ENCODE results near the gene ACTRT2. TPM values are rescaled to one million over a fixed set of nuclear protein-coding genes. Genes with fewer than 3 reads are reported as not detected.

ACTRT2 gene
- total RNA-seq, 1 experiment from 2014 or later = not detected

- H3K79me1 ChIP-seq (ENCODE audit: insufficient read depth, low read depth, low read length, poor library complexity, severe bottlenecking) = no peaks in the 10 kb centered on the region
- H3K27ac Mint-ChIP-seq = no peak overlapping the region
- H3K79me2 ChIP-seq (ENCODE audit: insufficient read depth, low read length) = no peaks in the 10 kb centered on the region
These were observed 35.3 kb upstream of the ACTRT2 start for GRCh38 chr1:2985694-2986548.

More at GRCh38 chr1:2985694-2986548, 35.3 kb upstream of the ACTRT2 start:
- Histone ChIP-seq H3K23me2 (ENCODE audit: insufficient read length, low read depth, low read length, poor library complexity, severe bottlenecking) (no peaks in the 10 kb centered on the region), H3K23ac (ENCODE audit: insufficient read length, low read depth, low read length) (no peak overlapping the region), H3K27me3 (ENCODE audit: insufficient read depth, low read length) (no peaks in the 10 kb centered on the region), H3K56ac (ENCODE audit: insufficient read length, low read depth, low read length) (no peak overlapping the region), H2BK12ac (ENCODE audit: insufficient read length, low read depth, low read length) (no peak overlapping the region), H3K4ac (ENCODE audit: low read depth, low read length) (no peak overlapping the region), H3K9ac (ENCODE audit: extremely low read depth, insufficient read length, low read length) (no peak overlapping the region), H4K20me1 (ENCODE audit: control insufficient read depth, insufficient read depth, insufficient read length) (no peaks in the 10 kb centered on the region), H4K91ac (ENCODE audit: insufficient read length, low read depth, low read length) (no peak overlapping the region), H3K14ac (ENCODE audit: insufficient read depth, low read length) (no peak overlapping the region), H2BK20ac (ENCODE audit: low read depth, low read length, poor library complexity, severe bottlenecking) (no peak overlapping the region), H3K27ac (ENCODE audit: insufficient read length, low read depth, low read length) (no peak overlapping the region), H2AK5ac (ENCODE audit: insufficient read length, low read length) (no peak overlapping the region), H3K4me1 (ENCODE audit: insufficient read depth, low read length) (no peaks in the 10 kb centered on the region), H4K5ac (ENCODE audit: insufficient read length, low read depth, low read length) (no peak overlapping the region), H2AFZ (ENCODE audit: low read length) (no peak overlapping the region), H3K18ac (ENCODE audit: insufficient read length, low read depth, low read length) (no peak overlapping the region), H4K8ac (replicated peaks; ENCODE audit: insufficient read length, low read depth, low read length) (no peak overlapping the region), H3T11ph (ENCODE audit: low read length) (no peak overlapping the region), H2BK15ac (ENCODE audit: low read depth, low read length) (no peak overlapping the region), H2BK5ac (ENCODE audit: insufficient read length, low read length) (no peak overlapping the region), H2BK120ac (ENCODE audit: low read depth, low read length, poor library complexity, severe bottlenecking) (no peak overlapping the region), H3K9me3 (ENCODE audit: control insufficient read depth, low read depth, low read length) (peaks cover 81% of the 10 kb centered on the region), H3K4me2 (ENCODE audit: insufficient read depth, insufficient read length, low read length) (no peak overlapping the region)
- Mint-ChIP-seq H3K9me3 (peaks cover 15 to 66% of the 10 kb centered on the region in 2 experiments), H3K4me3 (no peak overlapping the region), H3K4me1 (peaks cover 0 to 5% of the 10 kb centered on the region in 2 experiments; a peak in 1 of 4 replicates), H3K27me3 (ENCODE audit: low read depth) (peaks cover 9% of the 10 kb centered on the region), H3K36me3 (ENCODE audit: insufficient read depth in 1 of 3, low read depth in 3 of 3) (peaks cover 0 to 29% (median 3%) of the 10 kb centered on the region in 3 experiments; a peak in 4 of 7 replicates)
- DNase-seq = no peak
- WGBS (ENCODE audit: extremely low coverage, insufficient read length, low lambda C conversion rate) = 98% methylated on average over 4 of the region's 5 CpGs
- no peak for TF ChIP-seq CTCF (conservative IDR thresholded peaks at IDR 0.05)
